ENCODE results near the gene TRAPPC2. TPM values are rescaled to one million over a fixed set of nuclear protein-coding genes. Genes with fewer than 3 reads are reported as not detected.
"Not testable (repeated sequence)": the region's sequence is repeated elsewhere in the genome, so short reads cannot be mapped to it uniquely, and the experiment has no call there.

Gene TRAPPC2
- total RNA-seq, 1 donor from 2014 or later: 23.7 TPM

- intact Hi-C loops (cut with micrococcal nuclease): no loop called here
Observed at GRCh38 chrX:13700380-13700779, 34.0 kb downstream of the TRAPPC2 start.

- intact Hi-C loops (cut with micrococcal nuclease): no loop called here
Observed at GRCh38 chrX:13699183-13699826, 35.1 kb downstream of the TRAPPC2 start.

- intact Hi-C loops (cut with micrococcal nuclease): no loop called here
Observed at GRCh38 chrX:13698432-13698831, 36.0 kb downstream of the TRAPPC2 start.

GRCh38 chrX:13697976-13698375, 36.4 kb downstream of the TRAPPC2 start:
- intact Hi-C loops (cut with micrococcal nuclease): no loop called here

- intact Hi-C loops (cut with micrococcal nuclease): no loop called here
Observed at GRCh38 chrX:13697455-13697854, 37.0 kb downstream of the TRAPPC2 start.

- intact Hi-C loops (cut with micrococcal nuclease): no loop called here
Observed at GRCh38 chrX:13695601-13696115, 38.8 kb downstream of the TRAPPC2 start.

GRCh38 chrX:13694983-13695382, 39.4 kb downstream of the TRAPPC2 start:
- intact Hi-C loops (cut with micrococcal nuclease): no loop called here

GRCh38 chrX:13694359-13694758, 40.1 kb downstream of the TRAPPC2 start:
- intact Hi-C loops (cut with micrococcal nuclease): no loop called here

GRCh38 chrX:13693341-13693961, 41.0 kb downstream of the TRAPPC2 start:
- intact Hi-C loops (cut with micrococcal nuclease): no loop called here

- intact Hi-C loops (cut with micrococcal nuclease): no loop called here
Observed at GRCh38 chrX:13692771-13693231, 41.6 kb downstream of the TRAPPC2 start.

GRCh38 chrX:13691841-13692371, 42.5 kb downstream of the TRAPPC2 start:
- intact Hi-C loops (cut with micrococcal nuclease): no loop called here

- intact Hi-C loops (cut with micrococcal nuclease): no loop called here
Observed at GRCh38 chrX:13690836-13691235, 43.6 kb downstream of the TRAPPC2 start.

- intact Hi-C loops (cut with micrococcal nuclease): loop anchor here (1.0 to 2.0 kb wide), 3 partner anchors 37 to 341 kb away; partner anchors contain the start of genes OFD1, TCEANC and TRAPPC2
Observed at GRCh38 chrX:13689741-13690211, 44.6 kb downstream of the TRAPPC2 start.

GRCh38 chrX:13688958-13689740, 45.3 kb downstream of the TRAPPC2 start, which contains the start of gene RAB9A:
TSS of gene RAB9A (plus strand) at chrX:13689128. CDS start at chrX:13708747, 19,619 bp downstream.
- intact Hi-C loops (cut with micrococcal nuclease): loop anchor here (1.0 to 2.0 kb wide), 3 partner anchors 36 to 341 kb away; partner anchors contain the start of genes OFD1, TCEANC and TRAPPC2

GRCh38 chrX:13688384-13688957, 45.9 kb downstream of the TRAPPC2 start:
- intact Hi-C loops (cut with micrococcal nuclease): loop anchor here (2.0 kb wide), 2 partner anchors 36 to 46 kb away; partner anchors contain the start of genes OFD1, TCEANC and TRAPPC2

GRCh38 chrX:13687203-13687602, 47.2 kb downstream of the TRAPPC2 start:
- intact Hi-C loops (cut with micrococcal nuclease): no loop called here

- intact Hi-C loops (cut with micrococcal nuclease): no loop called here
Observed at GRCh38 chrX:13685126-13685763, 49.2 kb downstream of the TRAPPC2 start.

- intact Hi-C loops (cut with micrococcal nuclease): no loop called here
Observed at GRCh38 chrX:13684361-13684760, 50.1 kb downstream of the TRAPPC2 start.

GRCh38 chrX:13681595-13681994, 52.8 kb downstream of the TRAPPC2 start:
- intact Hi-C loops (cut with micrococcal nuclease): no loop called here

- intact Hi-C loops (cut with micrococcal nuclease): not testable (repeated sequence)
Observed at GRCh38 chrX:13679700-13680099, 54.7 kb downstream of the TRAPPC2 start.
